GM04504 (cell line): ENCODE measurements around the gene MSMO1.
"Not testable (repeated sequence)": the region's sequence is repeated elsewhere in the genome, so short reads cannot be mapped to it uniquely, and the experiment has no call there.

Source experiments
- DNase-seq: peaks from one replicate; pipeline ENCODE4 v3.0.0-alpha.2; 2012; ENCODE audit warnings: low read depth

MSMO1 gene

GRCh38 chr4:165324918-165325304 lies 2.6 kb upstream of the MSMO1 start:
- DNase-seq = no peak

- DNase-seq = peak; percentile 33
Measured at GRCh38 chr4:165325732-165326512, 1.5 kb upstream of the MSMO1 start.

- no peak for DNase-seq
Measured at GRCh38 chr4:165326831-165327210, 648 bp upstream of the MSMO1 start.

- no peak for DNase-seq
Measured at GRCh38 chr4:165328101-165328425, 594 bp downstream of the MSMO1 start.

GRCh38 chr4:165328708-165329107 lies 1.2 kb downstream of the MSMO1 start:
- no peak for DNase-seq

- no peak for DNase-seq
Measured at GRCh38 chr4:165330071-165330470, 2.6 kb downstream of the MSMO1 start.

- no peak for DNase-seq
Measured at GRCh38 chr4:165330666-165331065, 3.2 kb downstream of the MSMO1 start.

GRCh38 chr4:165331359-165331758 lies 3.9 kb downstream of the MSMO1 start:
- DNase-seq = no peak

GRCh38 chr4:165331823-165332222 lies 4.4 kb downstream of the MSMO1 start:
- DNase-seq = no peak

- no peak for DNase-seq
Measured at GRCh38 chr4:165332502-165332901, 5.0 kb downstream of the MSMO1 start.

GRCh38 chr4:165335163-165335703 lies 7.8 kb downstream of the MSMO1 start:
- no peak for DNase-seq

- DNase-seq = no peak
Measured at GRCh38 chr4:165336743-165337142, 9.3 kb downstream of the MSMO1 start.

GRCh38 chr4:165342340-165342739 lies 14.9 kb downstream of the MSMO1 start:
- not testable (repeated sequence) for DNase-seq

GRCh38 chr4:165343353-165344191 lies 16.1 kb downstream of the MSMO1 start:
- DNase-seq = no peak

GRCh38 chr4:165345666-165346417 lies 18.4 kb downstream of the MSMO1 start:
- DNase-seq = no peak

- DNase-seq = no peak
Measured at GRCh38 chr4:165347647-165348569, 20.4 kb downstream of the MSMO1 start.

GRCh38 chr4:165351359-165352130 lies 24.1 kb downstream of the MSMO1 start:
- no peak for DNase-seq

- no peak for DNase-seq
Measured at GRCh38 chr4:165355900-165356300, 28.4 kb downstream of the MSMO1 start.

- no peak for DNase-seq
Measured at GRCh38 chr4:165359506-165359905, 32.0 kb downstream of the MSMO1 start.

GRCh38 chr4:165360041-165360695 lies 32.7 kb downstream of the MSMO1 start:
- DNase-seq = no peak
